Cardiac muscle cell (in vitro differentiated cells and primary cell): ENCODE measurements around the gene APOB. TPM values are rescaled to one million over a fixed set of nuclear protein-coding genes. Genes with fewer than 3 reads are reported as not detected.

Experiments used
- DNase-seq, 2 donors: peaks; one replicate each; pipeline versions ENCODE4 v3.0.0 to v3.0.0-alpha.2; 2010 to 2017; ENCODE audit warnings: low read depth in 1 of 2, low spot score in 1 of 2
- H3K27ac ChIP-seq: fragments of 200-600 bp; sonication (generic); 2 replicates; pipeline ENCODE4 v1.5.1; 2016
- H3K27me3 ChIP-seq: fragments of 200-600 bp; sonication (generic); 2 replicates; pipeline ENCODE4 v1.6.0; 2016; ENCODE audit warnings: control low read depth
- H3K36me3 ChIP-seq: fragments of 200-600 bp; sonication (generic); 2 replicates; pipeline ENCODE4 v1.5.1; 2016; ENCODE audit warnings: control low read depth
- H3K4me1 ChIP-seq: fragments of 200-600 bp; sonication (generic); 2 replicates; pipeline ENCODE4 v1.8.1; 2017; ENCODE audit warnings: low read depth, mild to moderate bottlenecking, mixed run types
- H3K4me3 ChIP-seq: fragments of 200-600 bp; sonication (generic); 2 replicates; pipeline ENCODE4 v1.5.1; 2016; ENCODE audit warnings: mild to moderate bottlenecking
- H3K9me3 ChIP-seq: fragments of 200-600 bp; sonication (generic); 2 replicates; pipeline ENCODE4 v1.5.1; 2017; ENCODE audit warnings: low read depth, mild to moderate bottlenecking, control low read depth
- polyA plus RNA-seq: library from polyadenylated mRNA; unstranded; fragments of >200 nt; fragmentation: Nextera tagmentation; extraction: Ambion mirVana; gene quantifications from 2 replicates; pipeline ENCODE4 v1.2.1, GENCODE V29; 2016
- total RNA-seq: library from RNA; depleted of rRNA; stranded (reverse); fragments of >200 nt; gene quantifications from 2 replicates; pipeline ENCODE4 v1.2.3, GENCODE V29; 2016
- TF ChIP-seq, protein P1 (sequence below): IDR thresholded peaks from 2 replicates; pipeline ENCODE4 v1.5.1; 2012; ENCODE audit warnings: low read depth, mild to moderate bottlenecking, low read length

APOB gene
- total and polyA plus RNA-seq, 2 experiments from 2014 or later: 0.15 to 0.26 TPM

DNA sequence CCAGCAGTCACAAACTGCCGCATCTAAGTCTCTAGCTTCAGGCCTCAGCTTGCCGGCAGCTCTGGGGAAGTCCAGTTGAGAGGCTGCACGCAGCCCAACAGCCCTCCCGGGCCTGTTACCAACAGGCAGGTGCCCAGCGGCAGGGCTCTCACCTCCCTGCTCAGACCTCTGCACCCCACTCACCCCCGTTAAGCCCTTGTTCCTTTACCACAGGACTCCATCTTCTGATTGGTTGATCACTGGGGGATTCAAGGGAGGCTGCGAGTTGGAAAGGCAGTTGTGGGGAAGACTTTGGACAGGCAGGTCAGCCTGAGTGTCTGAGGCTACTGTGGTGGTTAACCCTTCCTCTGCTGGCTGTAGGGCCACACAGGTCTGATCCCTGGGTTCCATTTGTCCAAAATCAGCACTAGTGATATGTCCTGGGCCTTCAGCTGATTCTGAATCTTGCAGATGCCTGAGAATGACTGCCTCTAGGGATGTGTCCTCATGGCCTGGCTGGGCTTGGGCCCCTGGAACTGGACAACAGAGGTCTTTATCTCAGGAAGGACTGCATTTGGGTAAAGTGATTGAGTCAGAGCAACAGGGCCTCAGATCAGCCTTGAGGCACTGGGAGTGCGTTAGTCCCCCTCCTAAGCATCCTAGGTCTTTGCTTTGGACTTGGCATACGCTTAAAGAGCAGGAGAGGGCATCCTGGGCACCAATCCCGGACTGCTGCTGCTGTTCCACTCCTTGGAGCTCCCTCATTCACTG, 88.4 kb downstream of the APOB start:
- Histone ChIP-seq H3K27ac (no peak overlapping the region), H3K36me3 (no peaks in the 10 kb centered on the region), H3K4me3 (no peak overlapping the region), H3K9me3 (no peaks in the 10 kb centered on the region), H3K27me3 (peaks cover 4% of the 10 kb centered on the region), H3K4me1 (no peaks in the 10 kb centered on the region)
- TF ChIP-seq, protein P1, sequence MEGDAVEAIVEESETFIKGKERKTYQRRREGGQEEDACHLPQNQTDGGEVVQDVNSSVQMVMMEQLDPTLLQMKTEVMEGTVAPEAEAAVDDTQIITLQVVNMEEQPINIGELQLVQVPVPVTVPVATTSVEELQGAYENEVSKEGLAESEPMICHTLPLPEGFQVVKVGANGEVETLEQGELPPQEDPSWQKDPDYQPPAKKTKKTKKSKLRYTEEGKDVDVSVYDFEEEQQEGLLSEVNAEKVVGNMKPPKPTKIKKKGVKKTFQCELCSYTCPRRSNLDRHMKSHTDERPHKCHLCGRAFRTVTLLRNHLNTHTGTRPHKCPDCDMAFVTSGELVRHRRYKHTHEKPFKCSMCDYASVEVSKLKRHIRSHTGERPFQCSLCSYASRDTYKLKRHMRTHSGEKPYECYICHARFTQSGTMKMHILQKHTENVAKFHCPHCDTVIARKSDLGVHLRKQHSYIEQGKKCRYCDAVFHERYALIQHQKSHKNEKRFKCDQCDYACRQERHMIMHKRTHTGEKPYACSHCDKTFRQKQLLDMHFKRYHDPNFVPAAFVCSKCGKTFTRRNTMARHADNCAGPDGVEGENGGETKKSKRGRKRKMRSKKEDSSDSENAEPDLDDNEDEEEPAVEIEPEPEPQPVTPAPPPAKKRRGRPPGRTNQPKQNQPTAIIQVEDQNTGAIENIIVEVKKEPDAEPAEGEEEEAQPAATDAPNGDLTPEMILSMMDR: no peak
- DNase-seq: no peak

DNA sequence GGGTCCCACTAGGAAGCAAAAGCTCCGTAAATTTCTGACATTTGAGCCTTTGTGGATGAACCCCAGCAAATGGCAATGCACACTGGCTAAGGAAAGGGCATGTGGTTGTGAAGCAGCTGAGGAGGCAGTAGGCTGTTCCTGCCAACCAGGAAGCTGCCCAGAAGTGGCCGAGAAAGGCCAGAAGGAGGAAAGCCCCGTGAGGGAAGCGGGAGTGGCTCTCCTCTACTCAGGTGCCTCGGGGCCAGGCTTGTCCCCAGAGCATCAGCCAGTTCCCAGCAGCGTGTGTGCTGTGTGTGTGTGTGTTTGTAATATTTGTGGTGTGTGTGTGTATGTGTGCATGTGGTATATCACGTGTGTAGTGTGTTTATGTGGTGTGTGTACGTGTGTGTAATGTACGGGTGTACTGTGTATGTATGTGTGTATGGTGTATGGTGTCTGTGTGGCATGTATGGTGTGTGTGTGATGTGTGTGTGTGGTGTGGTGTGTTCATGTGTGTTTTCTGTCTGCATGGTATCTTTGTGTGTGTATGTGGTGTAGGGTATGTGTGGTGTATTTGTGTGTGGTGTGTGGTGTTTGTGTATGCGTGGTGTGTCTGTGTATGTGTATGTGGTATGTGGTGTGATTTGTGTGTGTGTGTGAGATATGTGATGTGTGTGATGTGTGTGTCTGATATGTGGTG, 90.6 kb downstream of the APOB start:
- Histone ChIP-seq H3K27me3 (no peaks in the 10 kb centered on the region), H3K4me3 (no peak overlapping the region), H3K9me3 (no peaks in the 10 kb centered on the region), H3K4me1 (no peaks in the 10 kb centered on the region), H3K27ac (no peak overlapping the region), H3K36me3 (no peaks in the 10 kb centered on the region)
- no peak for DNase-seq
- TF ChIP-seq, protein P1: no peak

Other genes starting within 250 kb of the APOB start
- gene LDAH, start 221.0 kb downstream of the APOB start, total RNA-seq: 13.3 and 15.2 TPM in 2 replicates
- gene LDAH, start 221.0 kb downstream of the APOB start, polyA plus RNA-seq: 21.1 and 28.3 TPM in 2 replicates
- not detected in 2 replicates for gene TDRD15, start 79.9 kb upstream of the APOB start, total RNA-seq
- gene TDRD15, start 79.9 kb upstream of the APOB start, polyA plus RNA-seq: not detected in 2 replicates